ENCODE data around the gene LINGO1.

GRCh38 chr15:77627581-77627980, 5.1 kb downstream of the LINGO1 start:
- TF ChIP-seq, protein P1, sequence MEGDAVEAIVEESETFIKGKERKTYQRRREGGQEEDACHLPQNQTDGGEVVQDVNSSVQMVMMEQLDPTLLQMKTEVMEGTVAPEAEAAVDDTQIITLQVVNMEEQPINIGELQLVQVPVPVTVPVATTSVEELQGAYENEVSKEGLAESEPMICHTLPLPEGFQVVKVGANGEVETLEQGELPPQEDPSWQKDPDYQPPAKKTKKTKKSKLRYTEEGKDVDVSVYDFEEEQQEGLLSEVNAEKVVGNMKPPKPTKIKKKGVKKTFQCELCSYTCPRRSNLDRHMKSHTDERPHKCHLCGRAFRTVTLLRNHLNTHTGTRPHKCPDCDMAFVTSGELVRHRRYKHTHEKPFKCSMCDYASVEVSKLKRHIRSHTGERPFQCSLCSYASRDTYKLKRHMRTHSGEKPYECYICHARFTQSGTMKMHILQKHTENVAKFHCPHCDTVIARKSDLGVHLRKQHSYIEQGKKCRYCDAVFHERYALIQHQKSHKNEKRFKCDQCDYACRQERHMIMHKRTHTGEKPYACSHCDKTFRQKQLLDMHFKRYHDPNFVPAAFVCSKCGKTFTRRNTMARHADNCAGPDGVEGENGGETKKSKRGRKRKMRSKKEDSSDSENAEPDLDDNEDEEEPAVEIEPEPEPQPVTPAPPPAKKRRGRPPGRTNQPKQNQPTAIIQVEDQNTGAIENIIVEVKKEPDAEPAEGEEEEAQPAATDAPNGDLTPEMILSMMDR (IDR thresholded peaks at IDR 0.05), result no peak
- no peak for TF ChIP-seq POLR2A (IDR thresholded peaks at IDR 0.05)
